M059J (cell line): ENCODE data around the gene TEKTIP1. TPM values are rescaled to one million over a fixed set of nuclear protein-coding genes. Genes with fewer than 3 reads are reported as not detected.

Experiments used
- DNase-seq: peaks from one replicate; pipeline ENCODE4 v3.0.0-alpha.2; 2012; ENCODE audit warnings: low read depth
- total RNA-seq: library from RNA; depleted of rRNA; stranded (reverse); fragments of >200 nt; shearing (Covaris generic); gene quantifications from 2 replicates; pipeline ENCODE4 v1.2.3, GENCODE V29; 2014; rRNA removed

TEKTIP1 gene
- total RNA-seq, 1 experiment from 2014 or later: not detected

GRCh38 chr19:3585301-3586126, 46.5 kb downstream of the TEKTIP1 start, which contains the start of gene GIPC3:
Gene GIPC3, plus strand, starts transcription at chr19:3585478. Its CDS starts 120 bp downstream, at chr19:3585598.
- DNase-seq: no peak

- DNase-seq: no peak
These were observed 47.2 kb downstream of the TEKTIP1 start for GRCh38 chr19:3586127-3586626.

- no peak for DNase-seq
These were observed 47.9 kb downstream of the TEKTIP1 start for GRCh38 chr19:3586707-3587346.

DNA sequence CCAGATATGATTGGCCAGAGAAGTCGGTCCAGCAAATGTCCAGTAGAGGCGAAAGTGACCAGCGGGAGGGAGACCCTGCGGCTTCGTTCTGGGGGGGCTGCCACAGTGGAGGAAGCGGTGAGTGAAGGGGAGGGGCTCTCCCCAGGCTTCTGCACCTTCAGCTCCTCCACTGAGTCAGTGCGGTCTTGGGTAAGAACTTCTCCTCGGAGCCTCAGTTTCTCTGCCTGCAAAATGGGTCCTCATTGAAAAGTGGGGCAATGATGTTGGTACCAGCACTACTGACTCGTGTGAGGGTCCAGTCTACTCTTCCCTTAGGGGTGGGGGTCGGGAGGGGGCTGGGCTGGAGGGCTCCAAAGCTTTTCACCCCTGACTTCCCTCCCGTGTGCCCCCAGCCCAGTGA, 50.5 kb downstream of the TEKTIP1 start:
- no peak for DNase-seq

- no peak for DNase-seq
These were observed 51.0 kb downstream of the TEKTIP1 start for GRCh38 chr19:3589949-3590348.

GRCh38 chr19:3590991-3591659, 52.2 kb downstream of the TEKTIP1 start:
- no peak for DNase-seq

DNA sequence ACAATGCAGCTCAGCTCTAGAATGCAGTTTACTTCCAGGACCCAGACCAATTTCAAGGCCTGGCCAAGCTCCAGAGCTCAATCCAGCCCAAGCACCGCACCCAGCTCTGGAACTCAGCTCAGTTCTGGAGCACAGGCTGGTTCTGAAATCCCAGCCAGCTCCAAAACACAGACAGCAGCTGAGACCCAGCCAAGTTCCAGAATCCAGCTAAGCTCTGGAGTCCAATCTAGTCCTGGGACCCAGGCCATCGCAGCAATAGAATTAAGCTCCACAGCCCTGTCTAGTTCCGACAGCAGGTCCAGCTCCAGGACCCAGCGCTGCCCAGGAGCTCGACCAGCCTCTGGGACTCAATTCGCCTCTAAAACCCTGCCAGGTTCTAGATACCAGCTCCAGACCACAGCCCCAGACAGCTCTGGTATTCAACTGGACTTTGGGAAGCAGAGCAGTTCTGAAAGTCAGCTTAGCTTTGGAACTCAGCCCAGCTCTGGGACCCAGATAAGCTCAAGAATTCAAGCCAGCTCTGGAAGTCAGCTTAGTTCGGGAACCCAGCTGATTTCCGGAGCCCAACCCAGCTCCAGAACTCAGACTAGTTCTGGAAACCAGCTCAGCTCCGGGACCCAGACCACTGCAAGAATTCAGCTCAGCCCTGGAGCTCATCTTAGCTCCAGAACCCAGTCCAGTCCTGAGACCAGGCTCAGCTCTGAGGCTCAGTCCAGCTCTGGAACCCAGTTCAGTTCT, 53.1 kb downstream of the TEKTIP1 start:
- no peak for DNase-seq

- DNase-seq: no peak
These were observed 54.2 kb downstream of the TEKTIP1 start for GRCh38 chr19:3593156-3593555.

Other genes with a start within 250 kb of the TEKTIP1 start
- gene NFIC, start 172.6 kb upstream of the TEKTIP1 start, total RNA-seq: 26.5 and 56.9 TPM in 2 replicates
- not detected in 2 replicates for gene SMIM24, start 58.6 kb upstream of the TEKTIP1 start, total RNA-seq
- not detected in 2 replicates for gene SMIM44, start 55.7 kb upstream of the TEKTIP1 start, total RNA-seq
- gene DOHH, start 38.5 kb upstream of the TEKTIP1 start, total RNA-seq: 6.9 and 16.4 TPM in 2 replicates
- 35.7 and 56.5 TPM in 2 replicates for gene FZR1, start 32.9 kb upstream of the TEKTIP1 start, total RNA-seq
- gene MFSD12, start 18.4 kb downstream of the TEKTIP1 start, total RNA-seq: 50.7 and 105 TPM in 2 replicates
- 112 and 151 TPM in 2 replicates for gene HMG20B, start 33.8 kb downstream of the TEKTIP1 start, total RNA-seq
- not detected in 2 replicates for gene GIPC3, start 46.3 kb downstream of the TEKTIP1 start, total RNA-seq
- 0.59 TPM in 1 of 2 replicates, not detected in the other for gene TBXA2R, start 67.7 kb downstream of the TEKTIP1 start, total RNA-seq
- gene CACTIN, start 87.6 kb downstream of the TEKTIP1 start, total RNA-seq: 13.7 and 31.1 TPM in 2 replicates
- gene PIP5K1C, start 161.3 kb downstream of the TEKTIP1 start, total RNA-seq: 11.4 and 15.8 TPM in 2 replicates
- gene TJP3, start 169.2 kb downstream of the TEKTIP1 start, total RNA-seq: 0.30 and 0.49 TPM in 2 replicates
- 13.7 and 15.0 TPM in 2 replicates for gene APBA3, start 222.5 kb downstream of the TEKTIP1 start, total RNA-seq
- 48.6 and 81.6 TPM in 2 replicates for gene MRPL54, start 223.5 kb downstream of the TEKTIP1 start, total RNA-seq
- gene RAX2, start 233.1 kb downstream of the TEKTIP1 start, total RNA-seq: not detected in 2 replicates
- not detected in 2 replicates for gene MATK, start 247.2 kb downstream of the TEKTIP1 start, total RNA-seq